IMR-90 (cell line): Measurements from ENCODE around the gene NPC1. TPM values are rescaled to one million over a fixed set of nuclear protein-coding genes. Genes with fewer than 3 reads are reported as not detected.

Source experiments
- ATAC-seq: fragments of 200-7000 bp; cut with Tn5 transposase; 2 replicates; pipeline ENCODE4 v1.9.1; 2020; ENCODE audit warnings: low read depth, mild to moderate bottlenecking, moderate library complexity
- BruUV-seq: library from RNA; stranded (reverse); fragments of 400-500 nt; replicated peaks from 2 replicates; lab custom pipeline; 2021; lab: Mats Ljungman, UMichigan
- CTCF ChIA-PET: fragments of 300-600 bp; formaldehyde crosslinking; extraction: SDS; loops from one replicate; lab custom pipeline; 2021; ENCODE audit warnings: antibody characterized with exemption; lab: Yijun Ruan, JAX
- POLR2A ChIA-PET: fragments of 300-600 bp; sonication (Branson Sonifier 250); formaldehyde crosslinking; loops from one replicate; lab custom pipeline; 2022; ENCODE audit warnings: antibody characterized with exemption; ENCODE audit not compliant: unreplicated experiment; lab: Charles Lee
- DNase-seq: peaks from one replicate; pipeline ENCODE4 v3.0.0; 2013
- H2AFZ ChIP-seq: replicated peaks from 2 replicates; pipeline ENCODE3; 2013; ENCODE audit warnings: low read length, mild to moderate bottlenecking; ENCODE audit not compliant: poor library complexity
- H2AK5ac ChIP-seq: 2 replicates; pipeline ENCODE4 v1.6.1; 2013; ENCODE audit warnings: low read depth, low read length, inconsistent platforms
- H2AK9ac ChIP-seq: replicated peaks from 2 replicates; pipeline ENCODE3; 2013; ENCODE audit warnings: mild to moderate bottlenecking, low read depth, low read length, moderate library complexity; ENCODE audit not compliant: poor library complexity
- H2BK120ac ChIP-seq: 2 replicates; pipeline ENCODE4 v1.6.1; 2013; ENCODE audit warnings: low read depth, low read length, inconsistent platforms
- H2BK15ac ChIP-seq: 3 replicates; pipeline ENCODE4 v1.6.1; 2013; ENCODE audit warnings: low read depth, low read length, inconsistent platforms
- H2BK20ac ChIP-seq: 2 replicates; pipeline ENCODE4 v1.6.1; 2013; ENCODE audit warnings: low read depth, mild to moderate bottlenecking, inconsistent platforms, low read length, moderate library complexity
- H2BK5ac ChIP-seq: 2 replicates; pipeline ENCODE4 v1.6.1; 2013; ENCODE audit warnings: mild to moderate bottlenecking, low read depth, low read length, inconsistent platforms; ENCODE audit not compliant: poor library complexity, severe bottlenecking
- H3K14ac ChIP-seq: replicated peaks from 2 replicates; pipeline ENCODE4 v1.6.1; 2013; ENCODE audit warnings: low read depth, low read length, inconsistent platforms
- H3K18ac ChIP-seq: 2 replicates; pipeline ENCODE4 v1.6.1; 2013; ENCODE audit warnings: low read depth, low read length, control low read depth
- H3K23ac ChIP-seq: 2 replicates; pipeline ENCODE4 v1.6.1; 2013; ENCODE audit warnings: low read depth, low read length, inconsistent platforms
- H3K27ac ChIP-seq: 2 replicates; pipeline ENCODE4 v1.5.1; 2013; ENCODE audit warnings: mild to moderate bottlenecking, control low read depth, low read length; ENCODE audit not compliant: insufficient read depth
- H3K27me3 ChIP-seq: 2 replicates; pipeline ENCODE4 v1.6.1; 2013; ENCODE audit warnings: low read length; ENCODE audit not compliant: control insufficient read depth, insufficient read depth
- H3K36me3 ChIP-seq: 2 replicates; pipeline ENCODE4 v1.6.1; 2013; ENCODE audit warnings: low read length, mixed read lengths; ENCODE audit not compliant: control insufficient read depth, insufficient read depth
- H3K4ac ChIP-seq: 2 replicates; pipeline ENCODE4 v1.6.1; 2013; ENCODE audit warnings: low read depth, low read length, inconsistent platforms
- H3K4me1 ChIP-seq: 2 replicates; pipeline ENCODE4 v1.6.1; 2013; ENCODE audit warnings: low read length, mixed read lengths; ENCODE audit not compliant: control insufficient read depth, insufficient read depth
- H3K4me2 ChIP-seq: 2 replicates; pipeline ENCODE4 v1.6.1; 2013; ENCODE audit warnings: low read depth, mild to moderate bottlenecking, control low read depth, low read length, moderate library complexity
- H3K4me3 ChIP-seq: 2 replicates; pipeline ENCODE4 v1.5.1; 2013; ENCODE audit warnings: low read depth, mild to moderate bottlenecking, control low read depth, low read length, moderate library complexity; ENCODE audit not compliant: insufficient read depth
- H3K56ac ChIP-seq: 2 replicates; pipeline ENCODE4 v1.6.1; 2013; ENCODE audit warnings: low read length, inconsistent platforms; ENCODE audit not compliant: insufficient read depth; ENCODE audit errors: extremely low read depth
- H3K79me1 ChIP-seq, 2 experiments: 2 replicates each; pipeline ENCODE4 v1.6.1; 2013; ENCODE audit warnings: low read length in 2 of 2, inconsistent platforms in 1 of 2, low read depth in 1 of 2
- H3K9ac ChIP-seq: 2 replicates; pipeline ENCODE4 v1.6.1; 2013; ENCODE audit warnings: low read depth, low read length, control low read depth
- H3K9me1 ChIP-seq: 2 replicates; pipeline ENCODE4 v1.6.1; 2013; ENCODE audit warnings: low read length, inconsistent platforms; ENCODE audit not compliant: insufficient read depth
- H3K9me3 ChIP-seq: 2 replicates; pipeline ENCODE4 v1.6.1; 2013; ENCODE audit warnings: low read length; ENCODE audit not compliant: control insufficient read depth, insufficient read depth
- H4K20me1 ChIP-seq: 2 replicates; pipeline ENCODE4 v1.6.1; 2013; ENCODE audit warnings: low read length, inconsistent platforms; ENCODE audit not compliant: insufficient read depth
- H4K5ac ChIP-seq: 2 replicates; pipeline ENCODE4 v1.6.1; 2013; ENCODE audit warnings: mild to moderate bottlenecking, low read depth, low read length, control low read depth
- H4K8ac ChIP-seq, 2 experiments: 2 replicates each; pipeline ENCODE4 v1.6.1; 2013; ENCODE audit warnings: low read depth in 2 of 2, low read length in 2 of 2, control low read depth in 1 of 2, inconsistent platforms in 1 of 2
- H4K91ac ChIP-seq: 2 replicates; pipeline ENCODE4 v1.6.1; 2013; ENCODE audit warnings: low read depth, low read length, inconsistent platforms; ENCODE audit not compliant: insufficient read depth
- MAFK ChIP-seq: IDR thresholded peaks from 2 replicates; pipeline ENCODE4 v1.6.1; 2012; ENCODE audit warnings: low read depth, low read length, improper control_type of control experiment
- NFE2L2 ChIP-seq: fragments of 150-350 bp; IDR thresholded peaks from 2 replicates; pipeline ENCODE4 v1.6.1; 2016; ENCODE audit warnings: low read depth, mild to moderate bottlenecking, low read length
- RAD21 ChIP-seq: IDR thresholded peaks from 2 replicates; pipeline ENCODE4 v1.6.1; 2012; ENCODE audit warnings: low read length, improper control_type of control experiment
- WGBS, 2 experiments: methylation state at CpG; one replicate each; pipeline versions ENCODE4 v1.1.5 to v1.1.7; 2013; ENCODE audit warnings: missing lambda C conversion rate in 2 of 2; ENCODE audit not compliant: insufficient read length in 1 of 2; ENCODE audit errors: extremely low coverage in 2 of 2; 5-methylcytosine and 5-hydroxymethylcytosine counted together
- dilution Hi-C: fragments of 300-500 bp; cut with HindIII; formaldehyde crosslinking; loops from one replicate; pipeline ENCODE4 v1.14.3; 2018; ENCODE audit warnings: low sequenced_read_pairs; ENCODE audit not compliant: unreplicated experiment
- in situ Hi-C: fragments of 300-500 bp; cut with MboI; formaldehyde crosslinking; loops from 3 replicates; pipeline ENCODE4 v1.14.3; 2019; ENCODE audit warnings: low sequenced_read_pairs, inconsistent platforms, mixed read lengths
- intact Hi-C: fragments of 100-400 bp; cut with micrococcal nuclease; formaldehyde crosslinking; loops from 2 replicates; pipeline ENCODE4 v1.10.0; 2022
- polyA plus RNA-seq, 3 experiments: library from polyadenylated mRNA; depleted of rRNA; stranded (reverse); fragments of >200 nt; gene quantifications; 2 replicates each; pipeline ENCODE4 v1.2.3, GENCODE V29; 2012; ENCODE audit warnings: low replicate concordance in 1 of 3
- total RNA-seq: library from RNA; depleted of rRNA; stranded (reverse); fragments of >200 nt; gene quantifications from 2 replicates; pipeline ENCODE4 v1.2.3, GENCODE V29; 2012

NPC1 gene
- total and polyA plus RNA-seq, 2 of the 4 experiments (the other 2 are of a cell fraction) = 7.5 to 7.9 TPM

DNA sequence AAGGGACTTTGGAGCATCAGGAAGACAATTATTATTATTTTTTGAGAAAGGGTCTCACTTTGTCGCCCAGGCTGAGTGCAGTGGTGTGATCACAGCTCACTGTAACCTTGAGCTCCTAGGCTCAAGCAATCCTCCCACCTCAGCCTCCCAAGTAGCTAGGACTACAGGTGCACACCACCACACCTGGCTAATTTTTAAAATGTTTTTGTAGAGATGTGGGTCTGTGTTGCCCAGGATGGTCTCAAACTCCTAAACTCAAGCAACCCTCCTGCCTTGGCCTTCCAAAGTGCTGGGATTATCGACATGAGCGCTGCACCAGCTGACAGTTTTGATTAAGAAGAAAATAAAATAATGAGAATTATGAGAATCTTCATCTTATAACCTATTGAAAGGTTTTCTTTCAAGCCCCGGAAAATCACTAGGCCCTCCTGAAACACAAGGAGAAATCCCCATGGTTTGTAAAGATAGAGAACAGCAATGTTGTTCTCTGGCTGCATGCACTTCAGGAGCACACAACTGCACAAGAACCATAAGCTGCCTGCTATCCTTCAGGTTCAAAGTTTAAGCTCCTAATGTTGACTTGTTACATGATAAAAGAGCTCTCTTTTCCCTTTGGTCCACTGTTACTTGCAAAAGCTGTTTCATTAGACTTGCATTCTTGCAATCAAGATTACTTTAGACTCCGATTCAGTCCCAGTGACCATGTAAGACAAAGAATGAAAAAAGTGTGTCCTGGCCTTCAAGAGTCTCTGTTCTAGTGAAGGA, 16.8 kb downstream of the NPC1 start:
- Histone ChIP-seq H3K4me3 (no peak overlapping the region), H3K27me3 (no peaks in the 10 kb centered on the region), H4K91ac (no peak overlapping the region), H2BK20ac (no peak overlapping the region), H3K79me1 (peaks cover 16 to 20% of the 10 kb centered on the region in 2 experiments), H2BK120ac (no peak overlapping the region), H3K4me2 (no peak overlapping the region), H3K23ac (no peak overlapping the region), H3K14ac (no peak overlapping the region), H3K56ac (no peak overlapping the region), H3K4me1 (peaks cover 2% of the 10 kb centered on the region; the same call in 1 of the 2 replicates), H3K27ac (no peak overlapping the region), H2AK5ac (no peak overlapping the region), H2BK15ac (no peak overlapping the region), H3K18ac (no peak overlapping the region), H3K4ac (no peak overlapping the region), H2AFZ (no peak overlapping the region), H3K9me3 (no peaks in the 10 kb centered on the region), H3K9ac (no peak overlapping the region), H2BK5ac (no peak overlapping the region), H4K8ac (no peak overlapping the region), H4K5ac (no peak overlapping the region), H4K20me1 (peaks cover 18% of the 10 kb centered on the region; the same call in 1 of the 2 replicates), H2AK9ac (no peak overlapping the region), H3K36me3 (peaks cover 24% of the 10 kb centered on the region), H3K9me1 (0 out of 2 replicates have a peak, but pooled peaks cover 7% of the 10 kb centered on the region)
- intact Hi-C loops (no loop called here), in situ Hi-C loops (no loop called here), dilution Hi-C loops (no loop called here)
- WGBS, 2 experiments = no CpG with 5 or more reads among the region's 5 CpGs
- DNase-seq (no peak), ATAC-seq (no peak)
- no TSS peak for BruUV-seq
- TF ChIP-seq MAFK (no peak), NFE2L2 (no peak), RAD21 (no peak)
- CTCF ChIA-PET = interaction anchor here (0.7 to 1.0 kb wide), 2 partner anchors 12 to 29 kb away, joined by 3 to 4 read pairs; no protein-coding TSS in a partner anchor
- POLR2A ChIA-PET = no interaction called here
